Measurements from ENCODE around the gene ELMO1. TPM values are rescaled to one million over a fixed set of nuclear protein-coding genes. Genes with fewer than 3 reads are reported as not detected.

The ELMO1 gene
- total and polyA plus RNA-seq, 2 experiments from 2014 or later = 6.5 to 24.9 TPM

GRCh38 chr7:37212556-37212955 lies 236.1 kb downstream of the ELMO1 start (continued):
- TF ChIP-seq ZNF462 (CRISPR knock-in tag; IDR thresholded peaks at IDR 0.05) (no peak), STAT1 (IDR thresholded peaks at IDR 0.05; ENCODE audit: unreplicated experiment) (no peak), JUNB (IDR thresholded peaks at IDR 0.05; ENCODE audit: unreplicated experiment) (no peak)

GRCh38 chr7:37212051-37212450 lies 236.6 kb downstream of the ELMO1 start:
- H3K9me2 ChIP-seq (ENCODE audit: insufficient read depth) = peaks cover 11% of the 10 kb centered on the region; the same call in 1 of the 2 replicates
- no peaks in the 10 kb centered on the region for H4K20me1 ChIP-seq (replicated peaks; ENCODE audit: insufficient read depth)
- H3K4me1 Mint-ChIP-seq = peaks cover 24% of the 10 kb centered on the region
- H3F3A ChIP-seq (replicated peaks; ENCODE audit: low read depth) = no peaks in the 10 kb centered on the region
- no peak overlapping the region for H3K4me3 Mint-ChIP-seq
- TF ChIP-seq ETS1 (IDR thresholded peaks at IDR 0.05) = no peak
- TF ChIP-seq ZNF114 (CRISPR knock-in tag; IDR thresholded peaks at IDR 0.05) = no peak
- TF ChIP-seq CREB1 (CRISPR knock-in tag; IDR thresholded peaks at IDR 0.05; ENCODE audit: low read depth) = no peak
- no peak for TF ChIP-seq CTCF (conservative IDR thresholded peaks at IDR 0.05; ENCODE audit: low read depth in 2 of 2)
- TF ChIP-seq NANOG (IDR thresholded peaks at IDR 0.05; ENCODE audit: borderline replicate concordance) = no peak
- no peak for TF ChIP-seq EZH2 (IDR thresholded peaks at IDR 0.05; ENCODE audit: low read depth, unreplicated experiment)
- no peak for TF ChIP-seq REST (IDR thresholded peaks at IDR 0.05; ENCODE audit: unreplicated experiment)
- no peak for TF ChIP-seq STAT1 (IDR thresholded peaks at IDR 0.05; ENCODE audit: unreplicated experiment)
- TF ChIP-seq JUNB (IDR thresholded peaks at IDR 0.05; ENCODE audit: unreplicated experiment) = no peak
- peaks cover 3% of the 10 kb centered on the region for H3K27me3 Mint-ChIP-seq (ENCODE audit: insufficient read depth, low read depth, poor library complexity)
- H3K36me3 Mint-ChIP-seq (ENCODE audit: low read depth) = peaks cover 7% of the 10 kb centered on the region; the same call in 2 of the 3 replicates
- H3K4me2 ChIP-seq = no peak overlapping the region
- no peak overlapping the region for H2AFZ ChIP-seq
- H3K4me1 ChIP-seq (ENCODE audit: insufficient read depth) = peaks cover 18% of the 10 kb centered on the region
- no peaks in the 10 kb centered on the region for H3K79me2 ChIP-seq (replicated peaks; ENCODE audit: insufficient read depth)
- no peaks in the 10 kb centered on the region for H3K36me3 ChIP-seq (ENCODE audit: insufficient read depth)
- no peaks in the 10 kb centered on the region; the same call in 2 of the 3 replicates for H3K9me3 Mint-ChIP-seq
- ATAC-seq (no peak), DNase-seq (ENCODE audit: low spot score) (no peak)
- no peak overlapping the region for H3K27ac Mint-ChIP-seq
- no peaks in the 10 kb centered on the region for H3K27me3 ChIP-seq (ENCODE audit: insufficient read depth)
- no peak overlapping the region for H3K27ac ChIP-seq (ENCODE audit: low read depth)
- no peak overlapping the region for H3K4me3 ChIP-seq

All from GM23338 (cell line).